HG03139 (cell line): ENCODE measurements around the gene RICTOR.

Experiments used
- ATAC-seq: cut with Tn5 transposase; IDR thresholded peaks from one replicate; pipeline ENCODE4 v1.9.1; 2021; ENCODE audit not compliant: unreplicated experiment

Gene RICTOR, protein sequence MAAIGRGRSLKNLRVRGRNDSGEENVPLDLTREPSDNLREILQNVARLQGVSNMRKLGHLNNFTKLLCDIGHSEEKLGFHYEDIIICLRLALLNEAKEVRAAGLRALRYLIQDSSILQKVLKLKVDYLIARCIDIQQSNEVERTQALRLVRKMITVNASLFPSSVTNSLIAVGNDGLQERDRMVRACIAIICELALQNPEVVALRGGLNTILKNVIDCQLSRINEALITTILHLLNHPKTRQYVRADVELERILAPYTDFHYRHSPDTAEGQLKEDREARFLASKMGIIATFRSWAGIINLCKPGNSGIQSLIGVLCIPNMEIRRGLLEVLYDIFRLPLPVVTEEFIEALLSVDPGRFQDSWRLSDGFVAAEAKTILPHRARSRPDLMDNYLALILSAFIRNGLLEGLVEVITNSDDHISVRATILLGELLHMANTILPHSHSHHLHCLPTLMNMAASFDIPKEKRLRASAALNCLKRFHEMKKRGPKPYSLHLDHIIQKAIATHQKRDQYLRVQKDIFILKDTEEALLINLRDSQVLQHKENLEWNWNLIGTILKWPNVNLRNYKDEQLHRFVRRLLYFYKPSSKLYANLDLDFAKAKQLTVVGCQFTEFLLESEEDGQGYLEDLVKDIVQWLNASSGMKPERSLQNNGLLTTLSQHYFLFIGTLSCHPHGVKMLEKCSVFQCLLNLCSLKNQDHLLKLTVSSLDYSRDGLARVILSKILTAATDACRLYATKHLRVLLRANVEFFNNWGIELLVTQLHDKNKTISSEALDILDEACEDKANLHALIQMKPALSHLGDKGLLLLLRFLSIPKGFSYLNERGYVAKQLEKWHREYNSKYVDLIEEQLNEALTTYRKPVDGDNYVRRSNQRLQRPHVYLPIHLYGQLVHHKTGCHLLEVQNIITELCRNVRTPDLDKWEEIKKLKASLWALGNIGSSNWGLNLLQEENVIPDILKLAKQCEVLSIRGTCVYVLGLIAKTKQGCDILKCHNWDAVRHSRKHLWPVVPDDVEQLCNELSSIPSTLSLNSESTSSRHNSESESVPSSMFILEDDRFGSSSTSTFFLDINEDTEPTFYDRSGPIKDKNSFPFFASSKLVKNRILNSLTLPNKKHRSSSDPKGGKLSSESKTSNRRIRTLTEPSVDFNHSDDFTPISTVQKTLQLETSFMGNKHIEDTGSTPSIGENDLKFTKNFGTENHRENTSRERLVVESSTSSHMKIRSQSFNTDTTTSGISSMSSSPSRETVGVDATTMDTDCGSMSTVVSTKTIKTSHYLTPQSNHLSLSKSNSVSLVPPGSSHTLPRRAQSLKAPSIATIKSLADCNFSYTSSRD (N-terminal part only)

DNA sequence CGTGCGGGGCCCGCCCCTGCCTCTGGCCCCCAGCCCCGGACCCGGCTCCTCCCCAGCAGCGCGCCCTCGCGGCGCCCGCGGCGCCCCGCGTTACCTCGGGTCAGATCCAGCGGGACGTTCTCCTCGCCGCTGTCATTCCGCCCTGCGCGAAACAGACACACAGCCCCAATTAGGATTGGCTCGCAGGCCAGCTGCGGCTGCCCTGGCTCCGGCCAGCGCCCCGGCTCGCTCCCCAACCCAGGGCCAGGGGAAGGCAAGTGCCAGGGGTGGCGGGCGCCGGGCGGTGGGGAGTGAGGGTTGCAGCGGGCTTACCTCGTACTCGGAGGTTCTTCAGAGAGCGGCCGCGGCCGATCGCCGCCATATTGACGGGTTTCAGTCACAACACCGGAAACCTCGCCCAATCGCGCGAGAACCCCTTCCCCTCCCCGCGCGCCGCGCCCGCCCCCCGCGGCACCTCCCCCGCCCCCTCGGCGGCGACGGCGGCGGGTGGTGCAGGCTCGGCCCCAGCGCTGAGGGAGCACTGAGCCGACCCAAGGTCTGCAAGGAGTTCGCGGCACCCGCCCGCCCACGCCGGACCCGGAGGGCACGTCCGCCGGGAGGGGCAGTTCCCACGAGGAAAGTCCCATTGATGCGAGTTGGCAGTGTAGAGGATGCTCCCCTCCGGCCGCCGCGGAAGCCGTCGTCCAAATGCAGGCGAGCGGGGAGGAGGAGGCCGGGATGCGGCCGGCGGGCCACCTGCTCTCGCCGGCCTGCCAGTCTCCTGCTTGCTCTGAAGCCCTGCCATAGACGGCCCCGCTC, at the start of gene RICTOR:
TSS of gene RICTOR (minus strand) at position 383 of the 798 bp plus-strand sequence. CDS start at position 361, 22 bp downstream.
- ATAC-seq = peak; percentile 59

- no peak for ATAC-seq
Observed at GRCh38 chr5:39121922-39122321, 47.7 kb upstream of the RICTOR start.

DNA sequence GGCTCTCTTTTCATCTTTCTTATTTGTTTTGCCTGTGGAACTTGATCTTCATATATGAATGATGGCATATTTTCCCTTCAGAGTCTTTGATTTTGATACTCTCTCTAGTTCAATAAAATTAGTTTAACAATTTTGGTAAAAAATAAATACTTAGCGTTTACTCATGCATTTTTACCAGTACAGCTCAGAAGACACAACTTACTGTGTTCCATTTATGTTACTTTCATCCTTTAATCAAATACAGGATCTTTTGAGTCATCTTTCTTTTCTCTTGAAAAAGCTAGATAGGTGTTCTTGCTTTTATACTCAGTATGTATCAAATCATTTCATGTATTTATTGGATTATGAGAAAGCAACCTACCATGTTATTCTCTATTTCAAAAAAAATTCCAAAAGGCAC, 47.1 kb upstream of the RICTOR start:
- no peak for ATAC-seq

GRCh38 chr5:39120052-39120420, 45.8 kb upstream of the RICTOR start:
- ATAC-seq = no peak

DNA sequence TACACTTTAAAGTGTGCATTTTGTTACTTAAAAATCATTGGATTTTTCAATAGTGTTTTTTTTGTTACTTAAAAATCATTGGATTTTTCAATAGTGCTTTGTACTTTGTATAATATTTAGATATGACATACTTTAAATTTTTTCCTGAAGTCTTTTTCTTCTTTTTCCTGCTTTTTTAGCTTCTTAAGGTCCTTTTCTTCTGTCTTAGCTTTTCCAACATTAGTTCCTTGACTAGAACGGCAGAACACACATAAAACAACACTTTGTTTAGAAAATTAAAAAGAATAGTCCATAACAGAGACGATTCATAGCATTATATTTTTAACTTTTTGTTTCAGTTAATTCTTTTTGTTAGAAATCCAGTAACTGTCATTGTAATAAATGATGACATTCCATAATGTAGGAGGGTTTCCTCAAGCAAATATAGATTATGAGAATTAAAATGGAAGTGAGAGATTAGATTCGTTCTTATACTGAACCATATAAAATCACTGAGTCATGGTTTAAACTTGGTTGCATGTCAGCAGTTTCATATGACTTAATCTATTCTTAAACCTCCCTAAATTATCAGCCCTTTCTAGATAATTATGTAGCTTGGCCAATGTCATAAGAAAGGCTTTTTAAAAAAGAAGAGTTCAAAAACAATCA, 45.3 kb upstream of the RICTOR start:
- ATAC-seq = no peak

GRCh38 chr5:39118638-39119037, 44.4 kb upstream of the RICTOR start:
- ATAC-seq = no peak

DNA sequence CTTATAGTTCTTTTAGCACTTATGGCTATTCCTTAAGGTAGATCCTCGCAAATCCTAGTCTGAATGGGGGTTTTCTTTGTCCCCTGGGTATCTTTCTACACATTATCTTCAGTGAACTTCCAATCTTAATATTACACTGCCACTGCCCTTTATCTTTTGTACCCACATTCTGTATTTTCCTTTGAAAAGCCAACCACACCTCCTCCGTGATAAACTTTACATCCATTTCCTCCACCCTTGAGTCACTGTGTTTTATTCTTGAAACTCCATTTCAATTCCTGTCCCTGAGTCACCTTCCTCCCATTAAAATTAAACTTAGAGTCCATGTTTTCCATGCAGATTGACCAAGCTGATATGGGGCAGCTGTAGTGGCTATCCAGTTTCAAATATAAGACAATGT, 43.2 kb upstream of the RICTOR start:
- ATAC-seq = no peak

DNA sequence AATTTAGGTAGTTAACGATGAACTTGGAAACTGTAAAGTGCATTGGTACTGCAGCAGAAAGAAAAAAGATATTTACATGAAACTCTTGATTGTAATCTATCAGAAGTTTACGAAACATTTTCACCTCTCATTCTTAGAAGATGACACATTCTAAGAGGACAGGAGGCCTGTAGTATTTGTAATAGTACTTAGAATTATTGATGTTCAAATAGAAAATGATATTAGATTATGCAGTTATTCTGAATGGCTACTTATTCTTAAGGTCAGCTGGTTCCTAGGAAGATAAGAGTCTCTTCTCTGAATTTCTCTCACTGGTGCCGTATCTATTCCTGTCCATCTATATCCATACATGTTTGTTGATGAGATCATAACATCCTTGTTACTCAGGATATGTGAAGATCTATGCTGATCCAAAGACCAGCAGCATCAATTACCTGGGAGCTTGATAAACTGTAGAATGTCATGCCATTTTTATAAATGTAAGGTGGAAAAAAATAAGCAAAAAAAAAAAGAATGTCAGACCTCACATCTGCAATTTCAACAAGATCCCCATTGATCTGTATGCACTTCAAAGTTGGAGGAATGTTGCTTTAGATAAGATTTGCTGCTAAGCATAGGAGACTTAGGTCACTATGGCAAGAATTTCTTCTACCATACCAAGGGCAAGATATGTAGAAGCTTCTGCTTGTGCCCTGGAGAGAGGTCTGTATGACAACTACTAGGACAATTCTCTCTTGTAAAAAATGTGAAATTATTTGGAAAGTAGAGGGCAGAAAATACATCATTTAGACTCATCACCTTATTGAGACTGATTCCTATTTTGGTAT, 42.4 kb upstream of the RICTOR start:
- no peak for ATAC-seq

DNA sequence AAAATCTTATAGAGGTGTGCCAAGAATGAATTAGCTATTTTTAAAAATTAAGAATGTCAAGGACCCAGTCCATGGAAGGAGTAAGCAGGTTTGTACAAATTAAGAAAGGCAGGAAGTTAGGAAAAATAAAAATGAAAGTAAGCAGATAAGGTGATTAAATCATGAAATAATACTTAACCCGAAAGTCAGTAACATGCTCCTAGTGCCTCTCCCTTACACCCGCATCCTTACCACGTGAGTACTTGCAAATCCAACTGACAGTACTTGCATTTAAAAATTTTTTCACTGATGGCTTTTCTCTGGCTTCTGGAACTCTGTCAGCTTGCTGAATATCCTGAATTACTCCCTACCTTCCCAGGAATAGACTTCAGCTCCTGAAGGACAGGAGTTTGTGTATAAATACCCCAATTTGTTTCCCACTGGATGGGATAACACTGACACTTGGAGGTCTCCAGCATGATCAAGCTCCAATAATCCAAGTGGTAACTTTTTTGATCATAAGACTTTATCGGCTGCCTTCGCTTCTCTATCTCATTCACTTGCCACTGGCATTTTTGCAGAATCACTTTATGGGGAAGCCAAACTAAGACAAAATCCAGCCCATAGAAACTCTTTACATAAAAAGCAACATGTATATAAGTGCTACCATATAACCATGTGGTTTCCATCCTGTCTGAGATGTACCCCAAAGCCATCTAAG, 41.6 kb upstream of the RICTOR start:
- no peak for ATAC-seq

DNA sequence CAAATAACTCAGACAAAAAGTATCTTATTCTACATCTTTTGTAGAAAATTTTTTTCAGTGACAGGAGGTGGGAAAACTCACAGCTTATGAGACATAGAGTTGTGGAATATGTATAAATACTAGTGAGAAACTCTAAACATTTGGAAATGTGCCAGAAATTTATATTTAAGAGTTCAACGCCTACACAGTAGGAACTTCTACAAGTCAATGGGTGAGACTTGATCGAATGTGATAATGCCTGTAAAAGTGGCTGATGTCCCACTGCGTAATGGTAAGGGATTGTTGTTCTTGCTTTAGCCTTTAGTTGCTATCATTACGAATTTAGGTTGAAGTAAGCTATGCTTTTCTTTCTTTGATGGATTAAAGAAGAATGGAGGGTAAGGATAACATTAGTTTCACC, 40.0 kb upstream of the RICTOR start:
- no peak for ATAC-seq

GRCh38 chr5:39113354-39113953, 39.3 kb upstream of the RICTOR start:
- no peak for ATAC-seq

DNA sequence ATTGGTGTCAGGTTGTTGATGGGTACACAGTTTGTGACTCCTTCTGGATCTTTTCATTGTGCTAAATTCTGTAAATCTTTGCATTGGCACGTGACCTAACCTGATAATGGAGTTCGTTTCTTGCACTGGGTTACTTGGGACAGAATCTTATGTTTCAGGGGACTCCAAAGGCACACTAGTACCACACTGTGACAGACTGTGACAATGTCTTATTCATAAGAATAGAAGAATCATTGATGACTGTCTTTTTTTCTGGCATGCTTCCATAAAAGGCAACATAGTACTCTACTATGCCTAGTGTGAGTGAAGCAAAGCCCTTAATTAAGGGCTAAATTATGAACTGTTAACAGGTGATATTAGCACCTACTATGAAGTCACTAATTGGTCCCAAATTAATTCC, 35.4 kb upstream of the RICTOR start:
- no peak for ATAC-seq

DNA sequence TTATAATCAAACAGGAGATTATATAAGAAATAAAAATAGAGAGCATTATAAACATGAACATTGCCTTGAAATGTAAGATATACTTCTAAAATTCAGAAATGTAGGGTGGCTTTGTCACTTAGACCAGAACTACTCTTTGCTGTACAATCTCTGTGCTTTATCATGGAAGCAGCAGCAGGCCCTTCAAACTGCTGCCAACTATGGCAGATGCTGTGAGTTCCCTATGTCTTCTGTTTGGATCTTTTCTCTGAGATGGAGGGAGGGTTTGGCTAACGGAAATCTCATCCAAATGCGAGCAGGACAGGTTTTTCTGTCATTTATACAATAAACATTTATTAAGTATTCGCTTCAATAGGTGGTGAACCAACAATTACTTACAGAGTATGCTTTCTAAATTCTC, 34.8 kb upstream of the RICTOR start:
- no peak for ATAC-seq

DNA sequence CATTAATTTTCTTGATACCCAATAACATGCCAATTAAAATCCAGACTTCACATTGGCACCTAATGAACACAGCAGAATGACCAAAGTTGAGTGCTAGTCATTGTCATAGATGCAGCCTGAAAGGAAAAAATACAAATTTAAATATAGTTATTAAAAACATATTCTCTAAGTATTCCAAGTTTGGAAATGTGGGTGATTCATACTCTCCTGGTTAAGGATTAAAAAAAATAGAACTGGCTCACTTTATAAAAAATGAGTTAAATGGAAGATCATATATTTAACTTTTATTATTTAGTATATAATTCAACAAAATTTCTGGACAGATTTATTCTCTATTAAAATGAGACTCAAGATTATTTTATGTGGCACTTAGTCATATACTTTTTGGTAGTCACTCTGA, 33.2 kb upstream of the RICTOR start:
- no peak for ATAC-seq

DNA sequence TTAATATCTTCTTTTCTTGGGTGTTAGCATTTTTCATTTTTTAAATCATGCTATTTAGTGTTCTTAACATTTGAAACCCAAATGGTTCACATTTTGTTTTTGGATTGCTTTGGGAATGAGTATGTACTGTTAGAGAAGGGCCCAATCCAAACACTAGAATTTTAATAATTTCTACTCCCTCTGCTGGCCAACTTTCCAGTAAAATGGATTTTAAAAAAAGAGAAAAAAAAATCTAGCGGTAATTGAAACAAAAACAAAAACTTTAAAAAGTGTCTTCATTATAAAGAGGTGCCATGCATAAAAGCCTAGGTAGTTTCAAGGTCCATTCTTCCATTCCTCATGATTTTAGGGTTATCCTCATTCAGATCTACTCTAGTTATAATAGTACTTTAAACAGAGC, 32.1 kb upstream of the RICTOR start:
- ATAC-seq = no peak

DNA sequence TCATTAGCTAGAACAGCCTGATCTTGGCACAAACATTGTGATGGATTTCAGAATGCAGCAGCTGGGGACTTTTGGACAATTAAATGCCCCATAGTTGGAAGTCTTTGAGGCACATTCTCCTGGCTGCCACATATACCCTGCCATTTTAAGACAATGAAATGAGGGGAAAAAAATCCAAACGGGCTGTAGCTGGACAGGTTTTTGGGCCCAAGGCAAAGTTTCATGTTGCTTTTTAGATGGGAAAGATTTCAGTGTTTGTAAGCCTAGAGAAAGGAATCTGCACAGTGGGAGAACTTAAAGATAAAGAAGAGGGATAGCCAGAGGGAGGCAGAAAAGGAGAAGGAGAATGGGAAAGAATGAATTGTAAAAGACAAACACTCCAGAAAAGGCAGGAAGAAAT, 30.0 kb upstream of the RICTOR start:
- ATAC-seq = no peak

GRCh38 chr5:39102684-39103155, 28.5 kb upstream of the RICTOR start:
- ATAC-seq = no peak

- ATAC-seq = no peak
Observed at GRCh38 chr5:39100851-39101396, 26.7 kb upstream of the RICTOR start.
